DMS114 treated with DMSO at 0.1 percent for 48 hours (cell line): ENCODE results near the gene SLC22A12.

Experiments used
- DNase-seq: peaks from one replicate; lab custom pipeline; 2025; ENCODE audit not compliant: unreplicated experiment; lab: John Stamatoyannopoulos, UW

SLC22A12 gene

DNA sequence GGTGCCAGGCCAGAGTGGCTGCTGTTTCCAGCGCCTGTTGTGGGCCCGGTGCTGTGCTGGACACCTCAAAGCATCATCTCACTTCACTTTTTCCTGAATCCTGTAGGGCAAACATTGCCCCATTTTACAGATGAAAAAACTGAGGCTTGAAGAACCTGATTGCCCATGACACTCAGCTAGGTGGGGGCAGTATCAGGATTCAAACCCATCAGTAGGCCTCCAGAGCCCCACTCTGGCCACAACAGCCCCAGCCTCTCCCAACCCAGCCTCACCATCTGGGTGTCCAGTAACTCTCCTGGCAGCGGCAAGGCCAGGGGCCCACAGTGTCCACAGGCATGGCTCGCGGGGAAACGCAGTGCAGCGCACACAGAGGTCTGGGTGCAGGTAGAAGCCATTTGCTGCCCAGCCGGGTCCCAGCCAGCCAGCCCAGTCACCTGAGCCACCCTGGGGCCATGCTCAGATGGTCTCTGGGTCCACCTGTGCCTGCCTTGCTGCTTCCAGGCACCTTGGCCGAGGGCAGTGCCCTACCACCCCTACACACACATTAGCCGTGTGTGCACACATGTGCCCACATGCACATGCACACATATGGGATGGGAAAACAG lies 11.5 kb downstream of the SLC22A12 start:
- no peak for DNase-seq

DNA sequence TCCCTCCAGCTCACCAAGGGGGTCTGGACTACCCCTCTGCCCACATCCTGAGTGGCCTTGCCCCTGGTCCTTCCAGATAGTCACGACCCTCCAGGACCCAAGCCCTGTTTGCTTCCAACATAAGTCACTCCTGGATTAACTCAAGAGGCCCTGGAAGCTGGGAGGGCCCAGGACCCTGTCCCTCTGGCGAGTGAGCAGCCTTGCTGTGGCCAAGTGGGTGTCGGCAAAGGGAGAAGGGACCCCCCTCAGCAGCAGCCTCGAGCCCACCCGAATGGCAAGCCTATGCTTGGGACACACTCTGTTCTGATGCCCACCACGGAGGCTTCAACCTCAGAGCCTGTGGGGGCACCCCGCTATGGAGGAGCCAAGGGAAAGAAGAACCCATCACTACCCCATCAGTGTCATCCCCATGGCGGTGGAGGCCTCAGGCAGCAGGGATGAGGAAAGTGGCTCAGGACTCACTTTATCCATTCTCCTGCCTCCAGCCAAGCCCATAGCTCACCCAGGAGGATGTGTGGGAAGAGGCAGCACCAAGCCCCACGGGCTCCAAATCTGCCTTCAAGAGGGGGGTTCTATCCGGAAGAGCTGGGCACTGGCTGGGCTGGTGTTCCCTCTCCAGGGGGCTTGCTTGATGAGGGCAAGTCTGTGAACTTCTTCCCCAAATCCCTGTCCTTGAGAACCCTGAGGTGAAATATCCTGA lies 12.5 kb downstream of the SLC22A12 start:
- DNase-seq = no peak

DNA sequence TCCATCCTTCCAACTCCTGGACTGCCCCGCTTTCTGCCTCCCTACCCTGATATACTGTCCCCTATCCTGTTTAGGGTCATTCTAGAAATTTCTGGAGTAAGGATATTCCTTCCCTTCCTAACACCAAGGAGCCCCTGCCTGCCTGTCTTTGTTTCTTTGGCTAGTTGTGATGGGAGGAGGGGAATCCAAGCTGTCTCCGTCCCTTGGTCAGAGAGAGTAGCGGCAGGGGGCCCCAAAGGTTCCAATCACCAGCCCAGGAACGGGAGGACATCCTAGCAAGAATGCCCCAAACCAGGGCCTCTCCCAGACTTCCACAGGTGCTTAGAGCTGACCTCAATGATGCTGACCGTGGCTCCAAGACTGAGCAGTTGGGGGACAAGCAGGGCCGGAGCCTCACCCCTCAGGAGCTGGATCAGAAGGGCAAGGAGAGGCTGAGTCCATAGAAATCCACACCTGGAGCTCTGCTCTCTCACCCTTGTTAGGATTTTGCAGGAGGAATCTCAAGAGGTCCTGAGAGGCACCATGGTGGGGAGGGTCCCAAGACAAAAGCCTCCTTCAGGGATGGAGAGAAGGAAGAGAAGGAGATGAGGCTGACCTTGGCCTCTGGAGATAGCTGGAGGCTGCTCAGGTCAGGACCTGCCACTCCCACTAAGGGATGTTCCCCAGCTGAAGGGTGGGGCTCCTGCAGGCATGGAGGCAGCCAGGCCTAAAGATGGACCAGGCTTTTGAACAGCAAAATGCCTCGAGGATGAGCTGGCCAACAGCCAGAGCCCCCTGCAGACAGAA lies 13.6 kb downstream of the SLC22A12 start:
- no peak for DNase-seq

DNA sequence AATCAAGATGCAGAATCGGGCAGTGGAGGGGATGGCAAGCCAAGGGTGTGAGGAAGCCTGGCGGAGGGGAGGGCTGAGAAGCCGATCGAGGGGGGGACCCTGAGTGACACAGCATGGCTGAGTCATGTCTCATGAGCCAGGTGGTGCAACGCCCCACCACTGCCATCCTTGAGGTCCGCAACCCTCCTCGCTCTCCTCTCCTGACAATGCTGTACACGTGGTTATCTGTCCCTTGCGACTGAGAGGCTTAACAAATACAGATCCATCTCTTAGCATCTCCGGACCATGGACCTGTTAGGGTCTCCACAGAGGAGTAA lies 14.2 kb downstream of the SLC22A12 start:
- no peak for DNase-seq

DNA sequence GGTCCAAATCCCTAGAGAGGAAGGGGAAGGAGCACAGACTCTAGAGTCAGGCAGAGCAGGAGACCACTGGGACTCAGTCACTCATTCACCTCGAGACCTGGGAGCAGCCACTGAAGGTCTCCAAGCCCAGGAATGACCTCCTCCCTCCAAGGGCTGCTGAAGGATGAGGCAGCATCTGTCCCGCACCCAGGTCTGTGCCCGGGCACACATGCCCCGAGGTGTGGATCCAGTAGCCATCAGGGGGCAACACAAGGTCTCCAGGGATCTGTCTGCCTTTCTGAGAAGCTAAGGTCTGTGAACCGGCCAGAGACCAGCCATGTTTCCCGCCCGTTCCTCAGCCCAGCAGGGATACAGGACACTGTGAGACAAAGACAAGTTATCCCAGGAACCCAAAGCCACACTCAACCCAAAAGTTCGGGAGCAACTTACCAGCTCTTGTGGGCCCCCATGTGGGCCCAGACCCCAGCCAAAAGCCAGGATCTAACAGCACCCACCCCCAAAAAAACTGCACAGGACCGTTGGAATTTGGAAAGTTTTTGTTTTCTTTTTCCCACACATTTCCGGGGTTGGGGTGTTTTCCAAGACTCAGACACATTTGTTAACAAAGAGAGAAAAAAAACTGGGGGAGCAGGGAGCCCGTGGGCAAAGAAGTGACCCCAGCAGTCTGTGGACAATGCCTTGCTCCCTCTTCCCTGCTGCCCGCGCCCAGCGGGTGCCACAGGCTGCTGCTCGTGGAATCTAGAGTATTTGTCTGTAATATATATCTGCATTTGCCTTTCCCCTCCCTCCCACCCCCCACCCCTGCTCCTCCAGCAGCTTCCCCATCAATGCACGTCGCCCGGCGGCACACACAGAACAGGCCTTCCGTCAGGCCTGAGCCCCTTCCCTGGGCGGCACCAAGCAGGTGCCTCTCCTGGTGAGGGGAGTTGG lies 14.9 kb downstream of the SLC22A12 start:
- no peak for DNase-seq

DNA sequence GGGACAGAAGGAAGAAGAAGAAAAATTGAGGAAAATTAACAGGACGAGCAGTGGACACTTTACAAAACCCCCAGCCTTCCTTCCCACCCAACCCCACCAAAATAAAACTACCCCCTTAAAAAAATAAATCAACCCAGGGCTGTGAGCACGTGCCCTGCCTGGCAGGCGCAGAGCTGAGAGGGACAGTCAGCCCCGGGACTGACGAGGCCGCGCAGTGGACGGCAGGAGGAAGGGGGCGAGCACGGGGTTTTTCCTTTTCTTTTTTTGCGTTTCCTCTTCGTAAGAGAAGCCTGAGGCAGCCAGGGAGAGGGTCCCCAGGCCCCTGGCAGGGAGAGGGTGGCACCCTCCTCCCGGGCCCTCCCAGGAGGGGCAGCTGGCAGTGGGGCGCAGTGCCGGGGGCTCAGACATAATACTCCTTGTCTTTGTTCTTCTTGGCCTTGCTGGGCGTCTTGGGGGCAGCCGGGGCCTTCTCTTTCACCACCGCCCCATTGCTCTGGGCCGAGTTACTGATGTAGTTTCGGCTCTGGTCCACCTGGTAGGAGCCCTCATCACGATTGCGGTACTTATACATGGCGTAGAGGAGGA lies 15.9 kb downstream of the SLC22A12 start:
- no peak for DNase-seq

DNA sequence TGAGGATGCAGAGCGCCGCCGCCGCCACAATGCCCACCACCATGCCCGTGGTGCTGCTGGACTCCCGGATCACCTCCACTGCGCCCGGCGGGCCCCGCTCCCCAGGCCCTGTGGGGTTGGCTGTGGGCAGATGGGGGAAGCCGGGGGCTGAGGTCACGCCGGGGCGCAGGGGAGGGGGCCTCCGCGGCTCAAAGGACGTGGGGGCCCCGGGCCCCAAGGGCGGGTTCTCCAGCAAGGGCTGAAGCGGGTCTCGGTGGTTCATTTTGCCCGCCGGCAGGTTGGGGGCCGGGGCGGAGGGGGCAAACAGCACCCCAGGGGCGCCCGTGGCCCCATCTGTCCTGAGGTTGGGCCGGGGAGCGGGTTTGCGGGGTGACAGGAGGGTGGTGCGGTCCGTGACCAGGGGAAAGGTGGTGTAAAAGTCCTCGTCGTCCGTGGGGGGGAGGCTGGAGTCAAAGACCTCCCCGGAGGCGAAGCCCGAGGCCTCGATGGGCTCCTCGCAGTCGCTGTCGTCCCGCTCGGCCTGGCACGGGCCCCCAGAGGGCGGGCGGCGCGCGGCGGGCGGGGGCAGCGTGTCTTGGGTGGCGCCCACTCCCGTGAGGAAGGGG lies 16.5 kb downstream of the SLC22A12 start:
- no peak for DNase-seq

DNA sequence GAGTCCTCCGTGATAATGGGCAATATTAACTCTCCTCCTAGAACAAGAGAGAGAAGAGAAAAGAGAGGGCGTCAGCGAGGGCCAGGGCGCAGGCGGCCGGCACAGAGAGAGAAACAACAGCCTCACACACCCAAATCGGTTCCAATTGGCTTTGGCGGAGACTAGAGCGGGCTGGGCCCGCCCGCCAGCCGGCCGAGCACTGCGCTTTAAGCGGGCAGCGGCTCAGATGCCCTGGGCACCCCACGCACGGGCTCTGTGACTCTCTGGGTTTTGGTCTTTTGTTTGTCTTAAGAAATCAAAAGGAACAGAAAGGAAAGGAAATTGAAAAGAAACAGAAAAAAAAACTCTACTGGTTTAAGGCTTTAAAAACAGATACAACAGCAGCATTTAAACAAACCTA lies 17.0 kb downstream of the SLC22A12 start:
- no peak for DNase-seq

DNA sequence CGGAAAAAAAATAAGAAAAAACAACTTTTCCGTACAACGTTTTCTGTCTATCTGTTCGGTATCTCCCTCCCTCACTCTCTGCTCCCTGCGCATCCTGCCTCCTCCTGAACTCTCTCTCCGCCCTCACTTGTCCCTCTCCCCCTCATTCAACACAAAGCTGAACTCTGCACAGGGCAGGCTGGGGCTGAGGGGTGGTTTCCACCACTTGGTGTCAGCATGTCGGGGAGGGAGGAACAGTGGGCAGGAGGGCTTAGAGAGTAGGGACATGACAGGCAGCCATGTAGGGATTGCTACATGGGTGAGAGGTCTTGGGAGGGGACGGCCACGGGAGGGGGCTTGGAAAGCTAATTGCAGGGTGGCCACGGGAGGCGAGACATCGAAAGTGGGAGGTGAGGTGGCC lies 17.6 kb downstream of the SLC22A12 start:
- DNase-seq = no peak

DNA sequence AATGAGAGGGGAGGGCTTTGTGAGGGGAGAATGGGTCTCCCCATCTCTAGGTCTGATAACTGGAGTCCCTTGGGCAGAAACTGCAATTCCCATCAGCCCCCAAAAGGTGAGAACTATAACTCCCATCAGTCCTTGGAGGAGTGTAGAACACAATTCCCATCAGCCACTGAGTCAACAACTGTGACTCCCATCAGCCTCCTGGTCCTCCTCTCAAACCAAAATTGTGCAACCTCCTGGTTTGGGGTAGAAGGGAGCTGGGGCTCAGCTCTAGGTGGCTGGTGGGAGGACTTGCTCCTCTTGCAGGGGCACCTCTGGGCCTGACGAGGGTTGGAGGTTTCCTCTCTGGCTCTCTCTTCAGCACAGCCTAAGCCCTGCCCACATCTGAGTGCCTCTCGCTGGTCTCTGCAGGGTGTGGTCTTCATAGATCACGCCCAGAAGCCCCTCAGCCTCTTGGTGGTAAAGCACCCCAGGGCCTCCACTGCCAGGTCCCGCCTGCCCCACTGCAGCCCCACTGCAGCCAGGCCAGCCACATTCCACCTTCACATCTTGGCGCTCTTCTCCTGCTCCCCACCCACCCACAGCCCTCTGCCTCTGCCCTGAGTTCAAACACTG lies 18.5 kb downstream of the SLC22A12 start:
- DNase-seq = no peak

DNA sequence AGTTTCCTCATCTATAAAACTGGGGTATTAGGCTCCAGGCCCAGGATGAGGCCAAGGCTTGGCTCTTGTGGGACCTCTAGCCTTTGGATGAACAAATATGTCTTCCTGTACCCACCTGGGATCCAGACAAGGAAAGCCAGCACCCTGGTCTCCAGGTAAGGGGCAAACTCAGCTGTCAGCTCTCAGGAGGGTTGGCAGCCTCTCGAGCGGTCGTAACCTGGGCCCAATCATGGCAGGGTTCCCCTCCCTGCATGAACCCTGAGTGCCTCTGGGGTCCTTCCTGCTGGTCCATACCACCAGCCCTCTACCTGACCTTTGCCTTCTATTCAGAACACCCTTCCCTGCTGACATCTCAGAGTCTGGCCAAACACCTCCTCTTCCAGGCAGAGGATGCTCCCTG lies 19.6 kb downstream of the SLC22A12 start:
- no peak for DNase-seq

DNA sequence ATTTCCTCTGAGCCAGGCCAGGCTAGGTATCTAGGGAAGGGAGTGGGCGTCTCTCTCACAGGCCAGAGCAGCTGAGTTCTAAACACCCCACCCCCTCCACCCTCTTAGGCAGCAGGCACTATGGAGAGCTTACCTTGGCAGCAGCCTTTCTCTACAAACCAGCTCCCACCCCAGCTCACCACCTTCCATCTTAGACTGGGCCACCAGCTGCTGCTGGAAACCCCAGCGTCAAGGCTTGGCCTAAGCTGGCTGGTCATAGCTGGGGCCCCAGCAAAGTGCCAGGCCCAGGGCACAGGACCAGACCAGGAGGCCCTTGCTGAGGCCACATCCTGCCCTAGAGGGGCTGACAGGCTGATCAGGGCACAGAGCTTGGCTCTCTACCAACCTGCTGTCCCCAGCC lies 20.2 kb downstream of the SLC22A12 start:
- no peak for DNase-seq

DNA sequence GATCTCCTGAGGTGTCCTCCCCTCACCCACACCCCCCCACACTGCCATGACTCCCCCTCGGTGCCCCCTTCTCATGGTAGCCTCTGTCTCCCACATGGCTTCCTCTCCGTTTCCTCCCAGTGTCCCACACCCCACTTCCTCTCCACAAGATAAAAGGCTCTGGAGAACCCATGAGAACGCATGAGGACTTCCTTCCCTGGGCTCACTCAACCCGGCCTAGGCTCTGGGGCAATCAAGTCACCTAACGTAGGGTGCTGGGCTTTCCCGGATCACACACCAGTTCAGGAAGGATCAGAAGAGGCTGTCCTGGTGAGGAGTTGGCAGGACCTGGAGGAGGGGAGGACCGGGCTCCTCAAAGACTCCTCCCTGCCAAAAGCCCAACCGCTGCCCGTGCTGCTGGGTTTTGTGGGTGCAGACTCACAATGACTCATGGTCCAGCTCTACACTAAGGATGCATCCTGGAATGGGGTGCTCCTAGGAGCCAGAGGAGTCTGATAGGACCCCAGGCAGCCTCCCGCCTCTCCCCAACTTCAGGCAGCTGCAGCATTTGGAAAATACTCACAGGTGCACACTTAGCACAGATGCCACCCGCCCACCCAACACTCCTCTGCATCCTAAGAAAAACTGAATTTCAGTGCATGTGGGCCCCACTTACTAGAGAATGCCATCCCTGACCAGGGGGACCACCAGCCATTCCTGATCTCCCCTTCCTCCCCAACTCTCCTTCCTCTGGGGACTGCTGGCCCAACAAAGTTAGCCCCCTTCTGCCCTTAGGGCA lies 21.0 kb downstream of the SLC22A12 start:
- no peak for DNase-seq

DNA sequence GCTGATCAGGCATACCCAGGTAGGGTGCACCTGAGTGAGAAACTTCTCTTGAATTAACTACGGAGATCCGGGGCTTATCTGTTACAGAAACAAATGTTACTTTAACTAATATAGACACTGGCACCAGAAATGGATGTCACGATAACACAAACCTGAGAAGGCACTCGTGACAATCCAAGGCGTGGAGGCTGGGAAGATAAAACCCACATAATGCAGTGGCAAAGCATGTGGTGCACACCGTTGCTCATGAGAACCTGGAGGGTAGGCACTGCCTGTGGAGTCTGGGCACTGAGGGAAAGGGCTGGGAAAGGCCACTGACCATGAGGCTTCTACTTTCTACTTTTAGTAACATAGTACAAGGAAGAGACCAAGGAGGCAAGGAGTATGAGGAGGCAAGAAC lies 22.6 kb downstream of the SLC22A12 start:
- no peak for DNase-seq

DNA sequence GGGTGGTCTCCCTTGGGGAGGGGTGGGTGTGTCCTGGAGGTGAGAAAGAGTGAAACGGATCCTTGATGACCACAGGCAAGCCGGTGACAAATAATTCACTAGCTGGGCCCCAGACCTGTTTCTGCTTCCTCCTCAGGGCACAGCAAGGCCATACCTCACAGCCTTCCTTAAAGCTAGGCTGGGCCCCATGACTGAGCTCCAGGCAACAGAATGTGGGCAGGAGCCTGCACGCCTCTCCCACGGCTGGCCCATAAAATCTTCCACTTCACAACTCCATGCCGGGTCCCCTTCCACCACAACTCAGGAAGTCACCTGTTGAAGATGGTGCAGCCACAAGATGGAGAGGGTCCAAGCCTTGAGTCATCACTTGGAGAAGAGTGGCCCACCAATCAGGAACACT lies 23.9 kb downstream of the SLC22A12 start:
- no peak for DNase-seq

DNA sequence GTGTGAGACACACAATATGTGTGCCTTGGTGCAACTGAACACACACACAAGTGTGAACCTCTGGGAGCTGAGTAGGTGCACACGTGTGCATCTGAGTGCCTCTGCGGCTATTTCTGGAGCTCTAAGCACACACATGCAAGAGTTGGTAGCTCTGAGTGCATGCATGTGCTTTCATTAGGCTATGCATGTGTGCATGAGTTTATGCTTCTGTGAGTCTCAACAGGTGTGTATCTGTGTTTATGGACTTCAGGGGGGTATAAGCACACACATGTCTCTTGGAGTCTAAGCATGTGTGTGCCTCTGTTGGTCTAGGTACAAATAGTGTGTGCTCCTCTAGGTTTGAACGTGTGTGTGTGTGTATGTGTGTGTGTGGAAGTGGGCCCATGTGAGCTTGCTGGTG lies 25.8 kb downstream of the SLC22A12 start:
- no peak for DNase-seq

DNA sequence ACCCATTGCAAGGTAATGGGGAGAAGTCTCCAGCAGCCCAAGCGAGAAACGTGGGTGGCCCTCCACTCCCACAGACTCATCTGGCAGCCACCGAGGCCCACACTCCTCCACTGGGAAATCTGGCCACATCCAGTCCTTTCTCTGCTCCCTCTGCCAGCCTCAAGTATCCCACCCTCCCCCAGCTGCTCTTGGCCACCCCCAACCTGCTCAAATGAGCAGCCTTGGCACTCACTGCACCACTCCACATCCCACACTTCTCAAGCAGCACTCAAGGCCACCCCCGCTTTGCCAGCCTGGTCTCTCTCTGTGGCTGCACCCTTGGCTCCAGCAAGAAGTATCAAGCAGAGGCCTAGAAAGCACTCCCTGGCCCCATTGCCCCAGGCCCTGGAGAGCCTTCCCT lies 28.2 kb downstream of the SLC22A12 start:
- no peak for DNase-seq

DNA sequence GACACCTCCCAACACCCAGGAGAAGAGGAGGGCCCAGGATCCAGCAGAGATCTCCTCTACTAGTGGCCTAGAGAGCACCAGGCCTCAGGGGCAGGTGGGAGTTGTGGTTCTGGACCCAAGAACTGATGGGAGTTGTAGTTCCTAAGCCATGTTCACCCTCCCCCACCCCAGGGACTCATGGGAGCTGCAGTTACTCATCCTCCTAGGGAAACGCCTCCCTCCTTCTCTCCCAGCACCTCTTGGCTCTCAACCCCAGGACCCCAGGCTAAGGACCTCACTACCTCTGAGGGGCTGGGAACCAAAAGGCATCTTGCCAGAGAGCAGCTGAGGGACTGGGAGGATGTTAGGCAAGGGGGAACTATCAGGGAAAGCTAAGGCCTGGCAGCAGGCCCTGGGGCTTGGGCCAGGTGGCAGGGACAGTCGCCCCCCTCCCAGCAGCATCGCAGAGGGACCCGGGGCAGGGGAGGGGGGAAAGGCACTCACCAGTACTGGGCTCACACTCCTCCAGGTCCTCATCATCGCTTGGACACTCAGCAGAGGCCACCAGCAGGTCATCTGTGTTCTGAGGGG lies 28.9 kb downstream of the SLC22A12 start:
- DNase-seq = no peak

DNA sequence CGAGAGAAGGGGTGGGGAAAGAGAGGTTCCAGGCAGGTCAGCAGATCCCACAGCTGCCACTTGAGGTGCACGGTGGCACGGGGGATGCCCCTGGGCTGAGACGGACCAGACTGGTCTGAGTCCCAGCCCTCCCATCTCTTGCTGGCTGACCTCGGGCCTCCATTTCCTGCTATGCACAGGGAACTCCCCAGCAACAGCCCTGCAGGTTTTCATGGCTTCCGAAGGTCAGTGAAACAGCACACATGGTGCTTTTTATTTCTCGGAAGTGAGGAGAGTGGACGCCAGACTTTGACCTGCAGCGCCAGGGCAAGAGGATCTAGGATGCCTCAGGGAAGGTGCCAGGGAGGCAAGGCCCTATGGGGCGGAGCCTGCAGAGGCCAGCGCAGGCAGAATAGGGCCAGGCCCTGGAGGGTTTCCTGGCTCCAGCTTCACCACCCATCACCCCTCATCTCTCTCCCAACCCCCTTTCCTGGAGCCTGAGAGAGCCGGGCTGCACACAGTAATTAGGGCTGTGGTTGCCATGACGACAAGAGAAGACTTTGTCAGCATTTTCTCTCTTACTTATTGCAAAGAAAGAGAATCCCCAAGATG lies 29.5 kb downstream of the SLC22A12 start:
- no peak for DNase-seq
